HEK293 (cell line): ENCODE measurements around the gene RHD.
"Not testable (repeated sequence)": the region's sequence is repeated elsewhere in the genome, so short reads cannot be mapped to it uniquely, and the experiment has no call there.

Experiments used
- CTCF ChIA-PET: fragments of 350-600 bp; formaldehyde crosslinking; extraction: SDS; loops from one replicate; lab custom pipeline; 2021; ENCODE audit warnings: antibody characterized with exemption; lab: Yijun Ruan, JAX
- POLR2A ChIA-PET: fragments of 300-600 bp; formaldehyde crosslinking; extraction: SDS; loops from one replicate; lab custom pipeline; 2020; ENCODE audit warnings: antibody characterized with exemption, inconsistent platforms; lab: Yijun Ruan, JAX
- H3K27ac ChIP-seq: fragments of 200-500 bp; sonication (Bioruptor generic); 2 replicates; pipeline ENCODE4 v1.5.1; 2014; ENCODE audit warnings: low read depth, low read length, control low read depth, inconsistent platforms; ENCODE audit errors: extremely low read depth
- H3K36me3 ChIP-seq, 2 experiments: fragments of 200-500 bp in 1 of 2; sonication (Bioruptor generic) in 1 of 2; 1 replicate in 1 of 2; 2 replicates in 1 of 2; pipeline ENCODE4 v1.5.1; 2014 to 2017; ENCODE audit warnings: inconsistent platforms in 2 of 2, low read length in 2 of 2; ENCODE audit not compliant: control insufficient read depth in 2 of 2, insufficient read depth in 1 of 2
- H3K4me1 ChIP-seq: fragments of 200-500 bp; sonication (Bioruptor generic); 2 replicates; pipeline ENCODE4 v1.5.1; 2014; ENCODE audit warnings: mild to moderate bottlenecking, low read length, inconsistent platforms; ENCODE audit not compliant: control insufficient read depth, insufficient read depth
- H3K4me3 ChIP-seq: 2 replicates; pipeline ENCODE4 v1.5.1; 2011; ENCODE audit warnings: low read depth, mild to moderate bottlenecking, control low read depth, low read length, moderate library complexity
- H3K9me3 ChIP-seq: fragments of 200-500 bp; sonication (Bioruptor generic); 2 replicates; pipeline ENCODE4 v1.5.1; 2014; ENCODE audit warnings: low read depth, low read length, inconsistent platforms; ENCODE audit not compliant: control insufficient read depth, insufficient read depth

The RHD gene

GRCh38 chr1:25302330-25302729, 30.0 kb downstream of the RHD start:
- CTCF ChIA-PET, H3K4me3 ChIP-seq, H3K27ac ChIP-seq, H3K4me1 ChIP-seq, H3K36me3 ChIP-seq, H3K9me3 ChIP-seq, POLR2A ChIA-PET: not testable (repeated sequence)

- H3K4me3 ChIP-seq, H3K36me3 ChIP-seq, H3K4me1 ChIP-seq, CTCF ChIA-PET, H3K9me3 ChIP-seq, POLR2A ChIA-PET, H3K27ac ChIP-seq: not testable (repeated sequence)
Measured at GRCh38 chr1:25304936-25305335, 32.6 kb downstream of the RHD start.

- CTCF ChIA-PET, H3K27ac ChIP-seq, H3K9me3 ChIP-seq, H3K36me3 ChIP-seq, H3K4me3 ChIP-seq, POLR2A ChIA-PET, H3K4me1 ChIP-seq: not testable (repeated sequence)
Measured at GRCh38 chr1:25308168-25308567, 35.9 kb downstream of the RHD start.

GRCh38 chr1:25309085-25309484, 36.8 kb downstream of the RHD start:
- H3K4me1 ChIP-seq, H3K4me3 ChIP-seq, POLR2A ChIA-PET, H3K27ac ChIP-seq, H3K9me3 ChIP-seq, CTCF ChIA-PET, H3K36me3 ChIP-seq: not testable (repeated sequence)

GRCh38 chr1:25309486-25309885, 37.2 kb downstream of the RHD start:
- H3K4me1 ChIP-seq, H3K27ac ChIP-seq, H3K36me3 ChIP-seq, H3K4me3 ChIP-seq, POLR2A ChIA-PET, H3K9me3 ChIP-seq, CTCF ChIA-PET: not testable (repeated sequence)

- CTCF ChIA-PET, H3K4me1 ChIP-seq, POLR2A ChIA-PET, H3K9me3 ChIP-seq, H3K4me3 ChIP-seq, H3K36me3 ChIP-seq, H3K27ac ChIP-seq: not testable (repeated sequence)
Measured at GRCh38 chr1:25312806-25313470, 40.6 kb downstream of the RHD start.

- H3K36me3 ChIP-seq, POLR2A ChIA-PET, CTCF ChIA-PET: not testable (repeated sequence)
Measured at GRCh38 chr1:25320314-25320938, 48.1 kb downstream of the RHD start.

GRCh38 chr1:25322127-25322526, 49.8 kb downstream of the RHD start:
- POLR2A ChIA-PET, H3K36me3 ChIP-seq, H3K27ac ChIP-seq, CTCF ChIA-PET, H3K4me3 ChIP-seq, H3K9me3 ChIP-seq, H3K4me1 ChIP-seq: not testable (repeated sequence)

More at GRCh38 chr1:25320314-25320938, 48.1 kb downstream of the RHD start:
- not testable (repeated sequence) for H3K4me1 ChIP-seq, H3K9me3 ChIP-seq, H3K4me3 ChIP-seq, H3K27ac ChIP-seq

GRCh38 chr1:25324407-25324806, 52.1 kb downstream of the RHD start:
- H3K4me1 ChIP-seq, H3K27ac ChIP-seq, POLR2A ChIA-PET, H3K4me3 ChIP-seq, H3K9me3 ChIP-seq, CTCF ChIA-PET, H3K36me3 ChIP-seq: not testable (repeated sequence)

- H3K4me1 ChIP-seq, POLR2A ChIA-PET, H3K9me3 ChIP-seq, H3K4me3 ChIP-seq, H3K27ac ChIP-seq, H3K36me3 ChIP-seq, CTCF ChIA-PET: not testable (repeated sequence)
Measured at GRCh38 chr1:25327864-25328790, 55.8 kb downstream of the RHD start.

- H3K9me3 ChIP-seq, H3K36me3 ChIP-seq, H3K4me3 ChIP-seq, H3K4me1 ChIP-seq, CTCF ChIA-PET, POLR2A ChIA-PET, H3K27ac ChIP-seq: not testable (repeated sequence)
Measured at GRCh38 chr1:25328791-25329185, 56.5 kb downstream of the RHD start.
